GM19395 (cell line): ENCODE data around the gene SPOCK1.

ENCODE experiments used
- ATAC-seq: cut with Tn5 transposase; IDR thresholded peaks from one replicate; pipeline ENCODE4 v1.9.1; 2021; ENCODE audit warnings: mild to moderate bottlenecking, moderate library complexity; ENCODE audit not compliant: unreplicated experiment

SPOCK1 gene

DNA sequence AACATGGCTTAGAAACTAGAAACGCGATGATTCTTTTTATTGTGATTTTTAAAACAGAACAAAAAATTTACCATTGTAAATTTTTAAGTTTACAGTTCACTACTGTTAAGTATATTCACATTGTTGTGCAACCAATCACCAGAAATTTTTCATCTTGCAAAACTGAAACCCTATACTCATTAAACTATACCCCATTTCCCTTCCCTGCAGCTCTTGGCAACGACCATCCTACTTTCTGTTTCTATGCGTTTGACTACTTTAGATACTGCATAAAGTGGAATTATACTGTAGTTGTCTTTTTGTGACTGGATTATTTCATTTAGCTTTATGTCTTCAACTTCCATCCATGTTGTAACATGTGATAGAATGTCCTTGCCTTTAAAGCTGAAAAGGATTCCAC, 52.5 kb downstream of the SPOCK1 start:
- no peak for ATAC-seq

DNA sequence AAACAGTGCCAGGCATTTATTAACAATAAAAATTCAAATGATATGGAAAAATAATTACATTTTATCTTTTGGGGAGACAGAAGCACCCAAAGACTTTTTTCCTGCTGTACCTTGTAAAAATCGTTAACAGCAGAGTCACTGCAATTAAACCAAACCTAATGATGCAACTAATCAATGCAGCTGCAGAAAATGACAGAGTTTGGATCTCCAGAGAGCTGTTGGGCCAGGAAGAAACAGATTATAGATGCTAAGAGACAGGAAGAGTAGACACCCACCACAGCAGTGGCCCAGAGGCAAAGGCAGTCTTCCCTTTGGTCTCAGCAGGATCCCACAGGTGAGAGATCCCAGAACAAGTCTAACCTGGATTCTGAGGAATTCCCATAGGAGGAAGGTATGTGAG, 53.0 kb downstream of the SPOCK1 start:
- no peak for ATAC-seq

DNA sequence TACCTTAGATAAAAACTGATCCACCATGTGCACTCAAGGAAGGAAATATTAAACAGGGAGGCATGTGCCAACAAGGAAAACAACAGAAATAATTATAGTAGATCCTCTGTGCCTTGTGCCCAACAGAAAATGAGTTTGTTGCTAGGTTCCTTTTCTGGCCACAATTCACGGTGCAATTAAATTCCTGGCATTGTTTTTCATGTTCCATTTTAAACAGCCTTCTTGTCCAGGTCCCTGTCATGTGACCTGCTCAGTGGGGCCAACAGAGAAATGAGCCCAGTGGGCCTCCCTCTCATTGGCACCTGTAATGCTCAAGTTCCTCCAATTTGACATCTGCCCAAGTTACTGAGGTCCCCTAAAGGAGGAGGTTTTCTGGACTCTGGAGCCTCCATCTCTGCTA, 56.5 kb downstream of the SPOCK1 start:
- no peak for ATAC-seq

DNA sequence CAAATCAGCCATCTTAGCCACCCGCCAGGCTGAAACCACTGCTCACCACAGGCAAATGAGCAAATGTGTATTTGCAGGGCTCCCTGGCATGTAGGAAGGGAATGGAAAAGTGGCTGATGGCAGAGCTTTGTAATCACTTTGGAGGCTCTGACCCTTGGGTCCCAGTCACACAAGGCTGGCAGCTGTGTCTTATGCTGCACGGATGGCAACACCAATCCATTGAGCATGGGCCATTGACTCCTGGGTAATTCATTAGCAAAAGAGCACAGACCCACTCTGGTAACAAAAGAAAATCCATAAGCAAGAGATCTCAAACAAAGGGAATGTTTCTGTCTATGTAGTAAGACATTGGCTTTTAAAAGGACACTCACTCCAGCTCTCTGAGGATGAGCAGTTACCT, 57.6 kb downstream of the SPOCK1 start:
- ATAC-seq: no peak

DNA sequence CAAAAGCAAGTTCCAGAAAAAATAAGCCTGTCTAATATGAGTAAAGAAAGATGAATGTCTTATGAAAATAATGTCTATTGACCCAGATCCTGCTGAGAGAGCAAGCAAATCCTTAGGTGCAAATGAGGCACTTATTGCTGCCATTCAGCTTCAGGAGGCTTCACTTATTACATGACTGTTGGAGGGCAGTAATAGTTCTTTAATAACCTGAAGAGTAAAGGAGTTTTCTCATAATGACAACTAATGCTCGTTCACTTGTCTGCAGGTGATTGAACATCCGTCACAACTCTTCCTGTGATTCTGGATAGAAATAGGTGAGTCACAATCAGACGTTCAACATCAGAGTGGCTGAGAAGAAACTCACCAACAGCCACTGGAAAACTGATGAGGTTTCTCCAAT, 58.3 kb downstream of the SPOCK1 start:
- no peak for ATAC-seq

DNA sequence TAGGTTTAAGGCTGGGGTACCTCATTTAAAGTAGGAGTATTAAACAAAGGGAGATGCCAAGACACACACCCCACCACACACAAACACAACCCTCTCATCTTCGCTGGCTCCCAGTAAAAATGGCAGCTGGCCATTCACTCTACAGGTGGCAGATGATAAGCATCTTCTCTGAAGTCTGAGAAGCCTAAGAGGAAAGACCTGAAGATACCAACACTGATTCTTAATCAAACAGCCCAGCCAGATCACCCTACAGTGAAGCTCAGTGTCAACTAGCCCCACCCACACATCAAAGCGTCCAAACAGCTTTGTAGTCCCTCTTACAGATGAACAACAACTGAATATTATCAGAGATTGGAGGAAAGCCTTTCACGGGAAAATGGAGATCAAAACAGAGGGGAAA, 59.5 kb downstream of the SPOCK1 start:
- no peak for ATAC-seq

DNA sequence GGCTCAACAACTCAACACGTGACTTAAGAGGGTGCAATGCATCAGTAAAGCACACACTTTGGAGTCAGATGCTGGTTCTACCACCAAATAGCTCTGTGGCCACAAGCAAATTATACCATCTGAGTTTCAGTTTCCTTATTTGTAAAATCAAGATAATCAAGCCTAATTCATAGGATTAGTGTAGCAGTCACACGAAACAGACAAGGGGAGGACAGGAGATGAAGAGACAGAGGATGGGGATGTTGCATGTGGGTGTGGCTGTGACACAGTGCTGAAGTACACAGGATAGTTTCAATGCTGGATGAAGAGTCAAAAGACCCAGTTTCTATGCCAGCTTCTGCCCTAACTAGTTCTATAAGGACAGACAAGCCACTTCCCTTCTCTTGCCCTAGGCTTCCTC, 60.2 kb downstream of the SPOCK1 start:
- no peak for ATAC-seq

DNA sequence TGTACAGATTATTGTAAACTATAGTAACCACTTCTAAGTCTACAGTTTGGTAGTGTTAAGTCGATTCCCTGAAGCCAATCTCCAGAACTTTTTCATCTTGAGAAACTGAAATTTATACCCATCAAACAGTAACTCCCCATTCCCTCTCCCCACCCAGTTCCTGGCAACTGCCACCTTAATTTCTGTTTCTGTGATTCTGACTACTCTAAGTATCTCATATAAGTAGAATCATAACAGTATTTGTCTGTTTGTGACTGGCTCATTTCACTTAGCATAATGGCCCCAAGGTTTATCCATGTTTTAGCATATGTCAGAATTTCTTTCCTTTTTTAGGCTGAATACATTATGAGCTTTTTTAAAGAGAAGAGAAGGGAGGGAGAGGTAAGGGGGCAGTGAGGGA, 61.4 kb downstream of the SPOCK1 start:
- no peak for ATAC-seq

DNA sequence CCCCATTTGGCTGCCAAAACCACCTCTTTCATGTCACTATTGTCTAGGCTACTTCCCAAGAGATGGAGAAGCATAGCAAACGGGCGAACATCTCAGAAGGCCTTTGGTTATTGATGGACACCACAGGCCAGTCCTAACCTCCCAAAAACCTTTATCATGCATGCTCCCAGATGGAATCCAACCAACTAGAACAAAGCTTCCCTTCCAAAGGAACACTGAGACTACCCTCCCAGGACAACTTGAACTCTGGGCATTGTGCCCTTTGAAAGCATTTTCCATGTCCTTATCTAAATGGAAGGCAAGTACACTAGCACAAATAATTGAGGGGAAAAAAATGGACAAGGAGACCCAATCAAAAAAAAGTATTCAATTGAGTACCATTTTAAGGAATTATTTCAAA, 65.6 kb downstream of the SPOCK1 start:
- no peak for ATAC-seq

DNA sequence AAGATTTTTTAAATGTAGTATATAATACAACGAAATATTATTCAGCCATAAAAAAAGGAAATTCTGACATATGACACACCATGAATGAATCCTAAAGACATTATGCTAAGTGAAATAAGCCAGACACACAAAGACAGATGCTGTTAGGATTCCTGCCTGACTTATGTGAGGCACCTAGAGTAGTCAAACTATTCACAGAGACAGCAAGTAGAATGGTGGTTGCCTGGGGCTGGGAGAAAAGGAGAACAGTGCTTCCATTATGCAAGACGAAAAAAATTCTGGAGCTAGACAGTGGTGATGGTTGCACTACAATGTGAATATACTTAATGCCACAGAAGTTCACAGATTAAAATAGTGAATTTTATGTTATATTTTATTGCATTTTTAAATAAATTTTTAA, 66.8 kb downstream of the SPOCK1 start:
- ATAC-seq: no peak

DNA sequence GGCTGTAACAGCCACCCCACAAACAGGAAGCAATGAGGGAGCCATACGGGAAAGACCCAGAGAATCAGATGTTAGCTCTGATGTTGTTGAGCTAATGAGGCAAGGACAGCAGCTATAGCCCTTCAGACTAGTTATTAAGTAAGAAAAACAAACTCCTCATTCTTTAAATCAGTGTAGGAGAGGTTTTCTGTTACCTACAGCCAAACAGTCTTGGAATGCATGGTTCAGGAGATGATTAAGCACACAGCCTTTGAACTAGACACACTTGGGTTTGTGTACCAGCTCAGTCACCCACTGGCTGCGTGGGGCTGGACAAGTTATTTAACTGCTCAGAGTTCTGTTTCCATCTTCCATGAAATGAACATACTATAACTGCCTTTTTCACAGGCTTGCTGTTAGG, 68.1 kb downstream of the SPOCK1 start:
- ATAC-seq: no peak

DNA sequence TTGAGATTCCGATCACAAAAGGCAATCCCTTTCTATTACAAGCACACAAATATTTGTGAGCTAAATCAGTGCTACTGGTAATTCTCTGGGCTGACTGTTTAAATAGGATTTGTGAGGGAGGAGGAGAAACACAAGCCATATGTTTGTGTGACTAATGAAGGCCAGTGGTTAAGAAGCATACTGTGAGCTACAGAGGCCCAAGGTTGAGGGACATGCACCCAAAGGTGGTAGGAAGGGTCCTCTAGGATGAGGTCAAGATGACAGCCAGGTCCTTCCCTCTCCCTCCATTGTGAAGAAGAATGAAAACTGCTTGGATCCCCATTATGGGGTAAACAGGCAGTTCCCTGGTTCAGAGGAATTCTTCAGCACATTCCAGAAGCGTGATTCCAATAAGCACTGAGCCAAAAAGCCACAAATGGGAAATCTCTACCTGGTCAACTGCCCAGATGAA, 83.9 kb downstream of the SPOCK1 start:
- no peak for ATAC-seq

DNA sequence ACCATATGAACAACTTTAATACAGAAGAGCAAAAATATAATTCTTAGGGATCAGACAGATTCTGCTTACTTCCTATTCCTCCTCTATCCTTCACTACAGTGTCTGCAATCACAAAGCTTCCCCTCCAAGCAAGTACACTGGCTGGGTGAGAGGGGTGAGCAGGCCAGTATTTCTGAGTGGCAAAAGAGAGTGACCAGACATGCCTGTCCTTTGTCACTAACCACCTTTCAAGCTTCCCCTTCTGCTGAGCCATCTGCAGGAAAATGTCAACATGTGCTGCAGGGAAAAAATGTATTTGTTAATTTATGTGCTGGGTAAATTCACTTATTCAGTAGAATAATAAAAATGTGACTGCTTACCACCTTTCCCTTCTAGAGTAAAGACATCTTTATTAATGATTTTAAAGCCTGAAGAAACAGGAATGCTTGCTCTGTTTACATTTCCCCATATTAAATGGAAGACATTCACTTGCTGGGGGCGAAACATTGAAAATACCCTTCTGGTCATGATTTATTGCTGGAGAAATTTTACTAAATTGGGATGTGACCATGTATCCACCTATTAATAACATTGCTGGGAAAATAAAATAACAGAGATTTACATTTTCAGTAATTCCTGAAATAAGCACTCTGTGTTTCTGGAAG, 84.9 kb downstream of the SPOCK1 start:
- ATAC-seq: no peak

DNA sequence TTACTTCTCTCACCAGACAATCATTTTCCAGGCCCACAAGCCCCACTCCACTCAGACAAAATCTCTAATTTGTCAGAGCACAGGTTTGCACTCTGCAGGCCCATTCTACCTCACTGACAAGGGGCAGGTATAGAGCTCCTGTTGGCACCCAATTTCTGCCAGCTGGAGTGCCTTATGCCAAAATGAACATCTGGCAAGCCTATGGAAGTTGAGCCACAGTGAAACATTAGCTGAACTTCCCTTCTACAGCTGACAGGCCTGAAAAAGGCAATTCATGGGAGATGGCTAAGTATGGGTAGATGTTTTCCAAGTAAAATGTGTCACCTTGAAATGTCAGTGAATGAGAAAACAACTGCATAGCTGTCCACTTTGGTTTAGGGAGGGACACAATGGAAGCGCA, 87.0 kb downstream of the SPOCK1 start:
- no peak for ATAC-seq

DNA sequence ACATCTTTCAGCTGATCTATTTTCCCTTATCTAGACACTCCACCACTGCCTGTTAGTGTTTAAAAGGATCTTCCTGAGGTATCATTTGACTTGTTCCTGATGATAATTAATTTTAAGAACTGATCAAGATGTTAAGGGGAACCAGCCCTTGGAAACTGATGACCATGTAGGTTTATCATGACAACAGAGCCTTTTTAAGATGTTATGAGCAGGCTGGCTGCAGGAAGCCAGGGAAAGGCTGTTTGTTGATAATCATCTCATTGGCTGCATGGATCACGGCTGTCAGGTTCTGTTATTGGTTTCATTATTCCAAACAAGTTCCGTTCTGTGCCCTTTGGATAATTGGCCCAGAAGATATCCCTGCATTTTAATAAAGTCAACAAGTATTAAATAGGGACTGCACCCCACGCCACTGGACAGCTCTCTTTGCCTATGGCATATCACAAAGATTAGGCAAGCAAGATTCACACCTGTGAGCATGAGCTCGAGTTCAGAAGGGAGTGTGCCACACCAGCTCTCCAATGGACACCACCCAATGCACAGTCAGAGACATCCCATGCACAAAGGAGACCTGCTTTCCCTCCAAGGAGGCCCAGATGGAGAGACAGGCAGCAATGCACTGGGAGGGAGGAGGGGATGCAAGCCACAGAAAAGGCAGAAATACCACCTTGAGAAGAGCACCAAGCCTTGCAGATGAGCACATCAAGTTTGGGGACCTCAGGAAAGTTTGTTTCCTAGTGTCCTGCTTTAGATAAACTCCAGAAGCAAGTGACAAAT, 88.7 kb downstream of the SPOCK1 start:
- ATAC-seq: no peak

DNA sequence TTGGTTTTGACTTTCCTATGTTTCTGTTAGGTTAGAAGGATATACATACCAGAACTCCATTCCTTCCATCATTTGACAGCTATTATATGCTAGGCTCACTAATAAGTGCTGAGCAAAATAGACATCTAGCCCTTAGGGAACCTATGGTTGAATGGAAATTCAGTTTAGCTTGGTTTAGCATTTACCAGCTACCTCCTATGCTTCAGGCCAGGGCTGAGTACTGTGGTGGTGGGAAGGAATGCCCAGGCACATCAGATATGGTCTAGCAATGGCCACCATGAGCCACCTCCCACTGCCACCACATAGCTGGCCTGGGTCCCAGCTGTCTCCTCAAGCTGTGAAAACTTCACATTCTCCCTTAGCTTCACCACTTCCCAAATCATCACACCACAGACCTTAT, 89.4 kb downstream of the SPOCK1 start:
- no peak for ATAC-seq

DNA sequence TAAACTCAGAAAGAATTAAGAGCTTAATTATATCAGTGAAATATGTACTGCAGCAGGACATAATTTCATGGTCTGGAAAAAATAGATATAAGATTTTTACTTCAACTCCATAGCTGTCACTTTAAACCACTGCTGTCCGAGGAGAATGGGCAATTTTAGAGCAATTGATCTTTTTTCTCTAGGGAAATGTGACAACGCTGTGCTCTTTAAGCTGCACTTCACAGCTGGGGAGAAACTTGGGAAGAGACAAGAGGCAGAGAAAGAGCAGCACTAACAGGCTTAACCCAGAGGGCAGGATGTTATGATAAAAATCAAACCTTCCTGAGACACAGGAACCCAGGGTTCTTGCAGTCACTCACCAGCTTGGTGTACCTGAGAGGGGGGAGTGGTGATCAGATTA, 92.0 kb downstream of the SPOCK1 start:
- ATAC-seq: no peak

DNA sequence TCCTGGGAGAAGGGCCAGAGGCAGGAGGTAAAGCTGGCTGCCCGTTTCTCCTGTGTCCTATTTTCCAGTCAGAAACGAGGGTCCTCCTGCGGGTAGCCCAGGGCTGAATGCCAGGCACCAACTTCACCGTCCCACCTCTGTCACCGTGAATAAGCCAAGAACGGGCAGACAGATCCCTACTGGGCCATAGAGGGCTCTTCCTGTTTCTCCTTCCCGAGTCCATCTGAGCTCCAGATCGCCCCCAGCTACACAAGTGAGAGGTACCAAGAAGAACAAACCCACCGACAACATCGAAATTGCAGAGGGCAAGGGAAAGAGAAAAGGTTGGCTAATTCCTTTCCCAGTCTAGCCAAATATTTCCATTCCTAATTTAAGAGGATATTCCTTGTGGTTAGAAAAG, 93.7 kb downstream of the SPOCK1 start:
- no peak for ATAC-seq

DNA sequence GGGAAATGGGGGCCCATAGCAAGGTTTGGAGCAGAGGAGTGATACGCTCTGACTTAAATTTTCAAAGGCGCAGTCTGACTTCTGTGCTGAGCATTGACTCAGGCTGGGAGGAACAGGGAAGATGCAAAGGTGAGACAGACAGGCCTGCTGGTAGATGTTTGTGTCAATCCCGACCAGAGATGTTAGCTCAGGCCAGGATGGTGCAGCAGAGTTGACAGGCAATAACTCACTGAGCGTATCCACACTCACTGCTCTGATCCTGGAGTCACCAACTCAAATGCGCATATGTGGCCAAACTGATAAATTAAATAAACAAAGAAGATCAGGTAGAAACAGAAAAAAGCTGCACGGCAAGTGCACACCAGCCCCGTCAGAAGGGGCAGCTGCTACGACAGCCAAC, 95.3 kb downstream of the SPOCK1 start:
- no peak for ATAC-seq

DNA sequence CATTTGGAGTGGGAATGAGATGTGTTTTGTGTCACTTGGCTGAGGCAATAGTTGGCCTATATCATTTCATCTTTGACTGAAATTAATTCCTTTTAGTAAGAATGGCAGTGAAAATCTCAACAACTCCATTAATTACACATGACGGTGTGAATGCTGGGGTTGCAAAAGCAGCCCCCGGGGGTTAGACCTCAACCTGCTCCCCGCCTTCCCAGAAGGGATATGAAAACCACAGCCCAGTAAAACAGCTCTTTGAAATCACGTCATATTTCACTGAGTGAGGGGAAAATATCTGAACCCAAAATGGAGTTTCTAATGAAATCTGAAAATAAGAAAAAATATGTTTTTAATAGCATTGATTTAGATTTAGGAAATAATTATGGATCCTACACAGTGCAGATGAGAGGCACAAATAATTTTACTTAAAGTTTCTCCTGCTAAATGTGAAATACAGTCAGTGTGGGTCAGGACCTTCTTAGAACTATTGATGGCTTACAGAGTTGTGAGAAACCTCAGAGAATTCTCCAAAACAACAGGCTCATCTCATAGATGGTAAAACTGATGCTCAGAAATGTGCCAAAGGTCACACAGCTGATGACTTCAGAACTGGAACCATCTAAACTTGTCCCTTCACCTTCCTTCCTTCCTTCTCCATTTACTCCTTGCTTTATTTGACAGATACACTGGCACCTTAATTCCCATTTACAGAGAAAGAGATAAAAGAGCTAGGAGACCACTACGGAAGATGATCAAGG, 96.5 kb downstream of the SPOCK1 start:
- ATAC-seq: no peak

DNA sequence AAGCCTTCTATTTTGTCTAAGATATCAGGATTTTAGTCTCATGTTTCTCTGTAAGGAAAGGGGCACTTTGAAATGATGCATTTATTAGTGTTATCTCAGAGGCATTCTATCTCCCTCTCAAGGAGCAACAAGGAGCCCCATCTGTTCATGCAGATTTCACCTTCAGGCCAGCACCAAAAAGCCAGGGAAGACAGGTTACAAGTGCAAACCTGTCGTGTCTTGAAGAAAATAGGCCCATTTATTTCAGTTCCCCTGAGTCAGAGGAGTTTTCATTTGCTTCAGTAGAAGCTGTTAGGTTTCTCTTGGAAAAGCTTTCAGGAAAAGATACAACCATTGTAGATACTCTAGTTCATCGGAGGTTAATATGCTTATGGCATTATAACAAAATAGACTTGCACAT, 97.2 kb downstream of the SPOCK1 start:
- ATAC-seq: no peak

DNA sequence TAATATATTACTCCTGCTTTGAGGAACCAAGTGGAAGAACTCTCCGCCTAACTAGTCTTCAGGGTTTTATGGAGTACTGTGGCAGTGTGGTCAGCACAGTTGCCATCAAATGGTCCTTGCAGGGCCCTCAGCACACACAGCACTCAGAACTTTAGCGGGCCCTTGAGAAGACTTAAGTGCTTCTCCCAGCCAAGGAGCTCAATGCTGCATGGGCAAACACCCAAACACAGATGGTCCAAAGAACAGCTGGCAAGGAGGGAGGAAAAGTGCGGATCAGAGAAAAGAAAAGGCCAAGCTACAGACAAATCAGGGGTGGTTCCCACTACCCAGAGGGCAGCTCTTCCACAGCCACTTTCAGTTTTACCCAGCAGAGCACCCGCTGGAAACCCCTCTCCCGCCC, 98.6 kb downstream of the SPOCK1 start:
- no peak for ATAC-seq
